ENCODE measurements around the gene CDH15.

DNA sequence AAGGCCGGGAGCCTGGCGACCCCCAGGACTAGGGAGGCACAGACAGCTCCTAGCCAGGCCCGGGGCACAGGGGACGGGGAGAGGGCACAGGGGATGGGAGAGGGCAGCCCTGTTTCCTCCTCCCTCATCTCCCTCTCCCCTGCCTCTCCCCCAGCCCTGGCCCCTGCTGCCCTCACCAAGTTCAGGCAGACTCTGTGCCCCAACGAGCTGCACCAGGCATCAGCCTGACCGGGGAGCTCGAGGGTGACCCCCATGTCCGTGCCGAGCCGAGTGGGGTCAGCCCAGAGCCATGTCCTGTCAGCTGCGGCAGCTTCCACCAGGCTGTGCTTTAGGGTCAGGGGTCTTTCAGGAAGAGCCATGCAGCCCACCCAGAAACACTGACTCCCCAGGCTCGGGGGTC, 6.0 kb downstream of the CDH15 start:
- TF ChIP-seq, protein P1, sequence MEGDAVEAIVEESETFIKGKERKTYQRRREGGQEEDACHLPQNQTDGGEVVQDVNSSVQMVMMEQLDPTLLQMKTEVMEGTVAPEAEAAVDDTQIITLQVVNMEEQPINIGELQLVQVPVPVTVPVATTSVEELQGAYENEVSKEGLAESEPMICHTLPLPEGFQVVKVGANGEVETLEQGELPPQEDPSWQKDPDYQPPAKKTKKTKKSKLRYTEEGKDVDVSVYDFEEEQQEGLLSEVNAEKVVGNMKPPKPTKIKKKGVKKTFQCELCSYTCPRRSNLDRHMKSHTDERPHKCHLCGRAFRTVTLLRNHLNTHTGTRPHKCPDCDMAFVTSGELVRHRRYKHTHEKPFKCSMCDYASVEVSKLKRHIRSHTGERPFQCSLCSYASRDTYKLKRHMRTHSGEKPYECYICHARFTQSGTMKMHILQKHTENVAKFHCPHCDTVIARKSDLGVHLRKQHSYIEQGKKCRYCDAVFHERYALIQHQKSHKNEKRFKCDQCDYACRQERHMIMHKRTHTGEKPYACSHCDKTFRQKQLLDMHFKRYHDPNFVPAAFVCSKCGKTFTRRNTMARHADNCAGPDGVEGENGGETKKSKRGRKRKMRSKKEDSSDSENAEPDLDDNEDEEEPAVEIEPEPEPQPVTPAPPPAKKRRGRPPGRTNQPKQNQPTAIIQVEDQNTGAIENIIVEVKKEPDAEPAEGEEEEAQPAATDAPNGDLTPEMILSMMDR (IDR thresholded peaks at IDR 0.05; ENCODE audit: insufficient read depth, low read length, poor library complexity, severe bottlenecking) = no peak
- no peak for TF ChIP-seq EZH2phosphoT487 (conservative IDR thresholded peaks at IDR 0.05; ENCODE audit: low read length)

All from SU-DHL-6 (cell line).